MCF 10A (cell line): ENCODE results near the gene PALLD. TPM values are rescaled to one million over a fixed set of nuclear protein-coding genes. Genes with fewer than 3 reads are reported as not detected.

Experiments used
- BruUV-seq: library from RNA; stranded (reverse); fragments of 400-500 nt; replicated peaks from 2 replicates; lab custom pipeline; 2021; lab: Mats Ljungman, UMichigan
- CTCF ChIA-PET: fragments of 300-600 bp; sonication (Branson Sonifier 250); formaldehyde crosslinking; extraction: SDS; loops from one replicate; lab custom pipeline; 2021; ENCODE audit warnings: antibody characterized with exemption, inconsistent platforms; lab: Yijun Ruan, JAX
- POLR2A ChIA-PET: fragments of 300-600, 350-650 bp; sonication (Branson Sonifier 250); formaldehyde crosslinking; extraction: SDS; loops from one replicate; lab custom pipeline; 2020; ENCODE audit warnings: antibody characterized with exemption, inconsistent platforms; lab: Yijun Ruan, JAX
- DNase-seq: peaks from one replicate; pipeline ENCODE4 v3.0.0-alpha.2; 2018; ENCODE audit not compliant: unreplicated experiment
- H3K27ac Mint-ChIP-seq: one replicate; pipeline ENCODE4 v1.8.0; 2022; ENCODE audit warnings: mild to moderate bottlenecking, low read depth, mixed read lengths; ENCODE audit not compliant: unreplicated experiment
- H3K27me3 Mint-ChIP-seq: one replicate; pipeline ENCODE4 v1.8.0; 2022; ENCODE audit warnings: mixed read lengths; ENCODE audit not compliant: insufficient read depth, unreplicated experiment
- H3K36me3 Mint-ChIP-seq: one replicate; pipeline ENCODE4 v1.8.0; 2022; ENCODE audit warnings: mild to moderate bottlenecking, moderate library complexity, mixed read lengths; ENCODE audit not compliant: insufficient read depth, unreplicated experiment
- H3K4me1 Mint-ChIP-seq: one replicate; pipeline ENCODE4 v1.8.0; 2022; ENCODE audit warnings: mixed read lengths; ENCODE audit not compliant: insufficient read depth, unreplicated experiment
- H3K4me3 Mint-ChIP-seq: one replicate; pipeline ENCODE4 v1.8.0; 2022; ENCODE audit warnings: mild to moderate bottlenecking, moderate library complexity, mixed read lengths; ENCODE audit not compliant: unreplicated experiment
- H3K9me3 Mint-ChIP-seq: one replicate; pipeline ENCODE4 v1.8.0; 2022; ENCODE audit warnings: mixed read lengths; ENCODE audit not compliant: unreplicated experiment
- CTCF ChIP-seq: fragments of 200-600 bp; IDR thresholded peaks from one replicate; pipeline ENCODE4 v1.8.0; 2022; ENCODE audit warnings: antibody characterized with exemption, mild to moderate bottlenecking; ENCODE audit not compliant: unreplicated experiment
- intact Hi-C: fragments of 100-400 bp; cut with micrococcal nuclease; formaldehyde crosslinking; loops from 2 replicates; pipeline ENCODE4 v1.14.1; 2022
- total RNA-seq: library from RNA; stranded (reverse); gene quantifications from 2 replicates; pipeline ENCODE4 v1.2.3, GENCODE V29; 2022

PALLD gene
- total RNA-seq, 1 experiment from 2014 or later = 191 TPM

- intact Hi-C loops = loop anchor here (10.0 kb wide), 1 partner anchor 195 kb away; no protein-coding TSS in a partner anchor
- no TSS peak for BruUV-seq
- DNase-seq = no peak
- H3K36me3 Mint-ChIP-seq = no peaks in the 10 kb centered on the region
- CTCF ChIA-PET = interaction anchor here (0.6 kb wide), 1 partner anchor 21 kb away, joined by 3 read pairs; no protein-coding TSS in a partner anchor
- no peak overlapping the region for H3K4me3 Mint-ChIP-seq
- H3K27me3 Mint-ChIP-seq = no peaks in the 10 kb centered on the region
- no peak for TF ChIP-seq CTCF
- peaks cover 22% of the 10 kb centered on the region for H3K4me1 Mint-ChIP-seq
- POLR2A ChIA-PET = interaction anchor here (0.7 kb wide), 1 partner anchor 988 kb away, joined by 3 read pairs; no protein-coding TSS in a partner anchor
- no peak overlapping the region for H3K27ac Mint-ChIP-seq
- no peaks in the 10 kb centered on the region for H3K9me3 Mint-ChIP-seq
Measured at GRCh38 chr4:168519576-168519975, 22.7 kb downstream of the PALLD start.

GRCh38 chr4:168521721-168522120 is 24.9 kb downstream of the PALLD start:
- no peak for TF ChIP-seq CTCF
- Mint-ChIP-seq H3K36me3 (no peaks in the 10 kb centered on the region), H3K9me3 (no peaks in the 10 kb centered on the region), H3K4me1 (peaks cover 12% of the 10 kb centered on the region), H3K27me3 (no peaks in the 10 kb centered on the region), H3K27ac (no peak overlapping the region), H3K4me3 (no peak overlapping the region)
- intact Hi-C loops = no loop called here
- no peak for DNase-seq
- CTCF ChIA-PET = interaction anchor here (1.4 kb wide), 1 partner anchor 8 kb away, joined by 4 read pairs; no protein-coding TSS in a partner anchor
- POLR2A ChIA-PET = no interaction called here
- no TSS peak for BruUV-seq

- DNase-seq = peak; percentile 30
- H3K27ac Mint-ChIP-seq = no peak overlapping the region
- CTCF ChIA-PET = interaction anchor here (0.7 to 1.4 kb wide), 2 partner anchors 9 to 487 kb away, joined by 4 read pairs; no protein-coding TSS in a partner anchor
- intact Hi-C loops = no loop called here
- H3K9me3 Mint-ChIP-seq = no peaks in the 10 kb centered on the region
- no TSS peak for BruUV-seq
- peaks cover 12% of the 10 kb centered on the region for H3K4me1 Mint-ChIP-seq
- POLR2A ChIA-PET = interaction anchor here (0.7 to 1.0 kb wide), 2 partner anchors 35 to 133 kb away, joined by 3 read pairs; no protein-coding TSS in a partner anchor
- H3K4me3 Mint-ChIP-seq = no peak overlapping the region
- no peaks in the 10 kb centered on the region for H3K27me3 Mint-ChIP-seq
- no peak for TF ChIP-seq CTCF
- H3K36me3 Mint-ChIP-seq = no peaks in the 10 kb centered on the region
Measured at GRCh38 chr4:168522356-168522755, 25.5 kb downstream of the PALLD start.

GRCh38 chr4:168522829-168523489 is 26.1 kb downstream of the PALLD start:
- no peaks in the 10 kb centered on the region for H3K27me3 Mint-ChIP-seq
- no peaks in the 10 kb centered on the region for H3K36me3 Mint-ChIP-seq
- ChIA-PET CTCF (interaction anchor here (0.5 to 1.4 kb wide), 4 partner anchors 9 to 487 kb away, joined by 3 to 4 read pairs (median 4); no protein-coding TSS in a partner anchor), POLR2A (interaction anchor here (0.7 to 1.0 kb wide), 2 partner anchors 36 to 132 kb away, joined by 3 read pairs; no protein-coding TSS in a partner anchor)
- H3K9me3 Mint-ChIP-seq = no peaks in the 10 kb centered on the region
- BruUV-seq = no TSS peak
- H3K4me1 Mint-ChIP-seq = peaks cover 12% of the 10 kb centered on the region
- DNase-seq = no peak
- intact Hi-C loops = no loop called here
- no peak overlapping the region for H3K4me3 Mint-ChIP-seq
- no peak for TF ChIP-seq CTCF
- H3K27ac Mint-ChIP-seq = peak overlapping the region; percentile 21
